GM12878 (cell line): ENCODE results near the gene SPINK8. TPM values are rescaled to one million over a fixed set of nuclear protein-coding genes. Genes with fewer than 3 reads are reported as not detected.

Experiments used
- EED ChIP-seq: sonication (generic); IDR thresholded peaks from 2 replicates; pipeline ENCODE4 v1.6.1; 2016; ENCODE audit warnings: antibody characterized with exemption, low read depth
- ETV6 ChIP-seq, 2 experiments: fragments of 450-650 bp in 1 of 2; IDR thresholded peaks in 1 of 2; conservative IDR thresholded peaks in 1 of 2; 2 replicates each; pipeline ENCODE4 v1.6.1; 2014; ENCODE audit warnings: antibody characterized with exemption in 1 of 2, borderline replicate concordance in 1 of 2, low read depth in 1 of 2, mild to moderate bottlenecking in 1 of 2, moderate library complexity in 1 of 2
- EZH2 ChIP-seq: IDR thresholded peaks from 2 replicates; pipeline ENCODE4 v1.6.1; 2012; ENCODE audit warnings: low read depth, mild to moderate bottlenecking, control low read depth, inconsistent platforms, low read length, borderline replicate concordance; ENCODE audit not compliant: control insufficient read depth
- FOXM1 ChIP-seq: IDR thresholded peaks from 2 replicates; pipeline ENCODE4 v1.6.1; 2012; ENCODE audit warnings: low read depth, mild to moderate bottlenecking, inconsistent platforms, low read length, moderate library complexity
- HDAC6 ChIP-seq: fragments of 200-600 bp; sonication (generic); IDR thresholded peaks from one replicate; pipeline ENCODE4 v1.8.0; 2017; ENCODE audit warnings: antibody characterized with exemption; ENCODE audit not compliant: unreplicated experiment
- HSF1 ChIP-seq: fragments of 150-350 bp; IDR thresholded peaks from 2 replicates; pipeline ENCODE4 v1.6.1; 2014; ENCODE audit warnings: mild to moderate bottlenecking, low read depth, low read length
- IKZF1 ChIP-seq: fragments of 450-650 bp; conservative IDR thresholded peaks from 2 replicates; pipeline ENCODE4 v1.6.1; 2017; ENCODE audit warnings: antibody characterized with exemption, mild to moderate bottlenecking
- KLF5 ChIP-seq: fragments of 450-650 bp; IDR thresholded peaks from 2 replicates; pipeline ENCODE4 v1.6.1; 2014; ENCODE audit warnings: mild to moderate bottlenecking; ENCODE audit not compliant: partially characterized antibody
- MTA2 ChIP-seq: fragments of 450-650 bp; IDR thresholded peaks from 2 replicates; pipeline ENCODE4 v1.6.1; 2016; ENCODE audit warnings: low read depth, mild to moderate bottlenecking, moderate library complexity
- MYB ChIP-seq: fragments of 150-350 bp; IDR thresholded peaks from 2 replicates; pipeline ENCODE4 v1.6.1; 2014; ENCODE audit warnings: mild to moderate bottlenecking, low read depth, low read length, borderline replicate concordance
- NR2C1 ChIP-seq: fragments of 450-650 bp; IDR thresholded peaks from 2 replicates; pipeline ENCODE4 v1.6.1; 2017; ENCODE audit warnings: antibody characterized with exemption, mild to moderate bottlenecking, moderate library complexity
- PAX8 ChIP-seq: fragments of 450-650 bp; IDR thresholded peaks from 2 replicates; pipeline ENCODE4 v1.6.1; 2017; ENCODE audit warnings: mild to moderate bottlenecking, moderate library complexity
- PML ChIP-seq: IDR thresholded peaks from 2 replicates; pipeline ENCODE4 v1.6.1; 2012; ENCODE audit warnings: low read length, inconsistent platforms
- RUNX3 ChIP-seq: IDR thresholded peaks from 2 replicates; pipeline ENCODE4 v1.6.1; 2012; ENCODE audit warnings: low read length, inconsistent platforms
- SRF ChIP-seq, 2 experiments: IDR thresholded peaks; 2 replicates each; pipeline ENCODE4 v1.6.1; 2011; ENCODE audit warnings: low read depth in 2 of 2, low read length in 2 of 2, mild to moderate bottlenecking in 1 of 2, moderate library complexity in 1 of 2
- TCF12 ChIP-seq: IDR thresholded peaks from 2 replicates; pipeline ENCODE4 v1.6.1; 2011; ENCODE audit warnings: low read depth, mild to moderate bottlenecking, low read length
- YY1 ChIP-seq: IDR thresholded peaks from 2 replicates; pipeline ENCODE4 v1.6.1; 2011; ENCODE audit warnings: low read depth, mild to moderate bottlenecking, low read length
- ZNF384 ChIP-seq: IDR thresholded peaks from 2 replicates; pipeline ENCODE4 v1.6.1; 2012; ENCODE audit warnings: low read depth, mild to moderate bottlenecking, low read length, improper control_type of control experiment, borderline replicate concordance
- ZNF592 ChIP-seq: fragments of 450-650 bp; IDR thresholded peaks from 2 replicates; pipeline ENCODE4 v1.6.1; 2017; ENCODE audit warnings: mild to moderate bottlenecking, moderate library complexity
- polyA plus RNA-seq, 11 experiments: library from polyadenylated mRNA; depleted of rRNA in 4 of 11; unstranded in 6 of 11; stranded (reverse) in 5 of 11; fragments of >200 nt; fragmentation: Nextera tagmentation in 4 of 11; fragmentation: Illumina TruSeq in 1 of 11; extraction: Ambion mirVana in 4 of 11; extraction: Trizol in 1 of 11; gene quantifications; 1 replicate in 1 of 11; 2 replicates in 10 of 11; pipeline versions ENCODE4 v1.2.1 to v1.2.3, GENCODE V29; 2011 to 2016; ENCODE audit warnings: inconsistent platforms in 2 of 11, missing spikeins in 2 of 11, low read depth in 1 of 11
- total RNA-seq, 4 experiments: library from RNA; depleted of rRNA in 3 of 4; stranded (reverse); fragments of >200 nt in 3 of 4; fragmentation: Illumina TruSeq in 1 of 4; extraction: Trizol in 1 of 4; gene quantifications; 2 replicates each; pipeline versions ENCODE4 v1.2.1 to v1.2.3, GENCODE V29; 2013 to 2021
- TF ChIP-seq, protein P1 (sequence below): IDR thresholded peaks from 2 replicates; pipeline ENCODE4 v1.6.1; 2011; ENCODE audit warnings: borderline replicate concordance, low read depth, mild to moderate bottlenecking, moderate library complexity, mixed read lengths, low read length; ENCODE audit not compliant: insufficient read depth; ENCODE audit errors: extremely low read length

The SPINK8 gene
- total and polyA plus RNA-seq, 10 of the 15 experiments (the other 5 are each of a cell fraction or from before 2014, with no cell fraction given) = not detected

DNA sequence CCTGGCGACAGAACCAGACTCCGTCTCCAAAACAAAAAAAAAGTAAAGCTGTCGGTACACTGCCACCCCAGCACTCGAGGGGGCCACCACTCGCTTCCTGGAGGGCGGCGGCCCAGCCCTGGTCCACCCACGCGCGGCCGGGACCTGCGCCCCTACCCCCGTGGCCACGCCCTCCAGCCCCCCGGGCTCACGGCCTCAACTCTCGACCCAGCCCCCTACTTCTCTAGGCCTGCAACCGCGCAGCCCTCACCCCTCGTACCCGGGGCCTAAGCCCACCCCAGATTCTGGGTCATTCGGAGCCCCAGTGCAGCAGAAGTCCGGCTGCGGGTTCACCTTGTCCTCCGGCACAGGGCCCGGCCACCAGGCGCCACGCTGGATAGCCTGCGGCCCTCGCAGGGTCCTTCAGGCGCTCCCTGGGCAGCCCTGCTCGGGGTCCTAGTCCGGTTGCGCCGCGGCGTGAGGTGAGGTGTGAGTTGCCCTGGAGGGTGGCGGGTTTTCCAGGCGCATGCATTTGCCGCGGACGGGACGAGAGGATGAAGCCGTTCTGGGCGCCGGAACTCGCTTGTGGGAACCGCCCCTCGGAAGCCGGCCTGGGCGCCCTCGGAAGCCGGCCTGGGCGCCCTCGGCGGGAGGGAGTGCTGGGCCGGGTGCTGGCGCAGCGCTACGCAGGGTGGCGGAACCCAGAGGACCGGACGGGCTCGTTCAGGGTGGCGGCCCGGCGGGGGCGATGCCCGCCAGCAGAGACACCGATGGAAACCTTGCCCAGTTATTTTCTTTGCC is 32.3 kb downstream of the SPINK8 start, which contains the start of gene NME6 (continued):
- TF ChIP-seq YY1 (peak; percentile 36; the same call in 1 of the 2 replicates), PAX8 (no peak), HDAC6 (peak; percentile 79), ZNF384 (0 out of 2 replicates have a peak, but pooled peaks have one; percentile 55), MYB (peak; percentile 97), EED (peak; percentile 63; the same call in 1 of the 2 replicates), EZH2 (no peak), NR2C1 (peak; percentile 58), SRF (IDR thresholded peaks at IDR 0.05; ENCODE audit: low read depth in 2 of 2, low read length in 2 of 2) (peak in 1 of 2 experiments; percentile 62; a peak in 1 of 4 replicates), PML (peak; percentile 75), ZNF592 (peak; percentile 55; the same call in 1 of the 2 replicates), TCF12 (no peak), IKZF1 (peak; percentile 94), MTA2 (no peak), ETV6 (conservative IDR thresholded peaks at IDR 0.05 in 1 of 2, IDR thresholded peaks at IDR 0.05 in 1 of 2; ENCODE audit: borderline replicate concordance in 1 of 2, low read depth in 1 of 2) (0 out of 4 replicates have a peak, but pooled peaks of 1 of the 2 experiments have one; percentile 8), FOXM1 (no peak), HSF1 (no peak), RUNX3 (peak; percentile 48), KLF5 (peak; percentile 39)
- TF ChIP-seq, protein P1, sequence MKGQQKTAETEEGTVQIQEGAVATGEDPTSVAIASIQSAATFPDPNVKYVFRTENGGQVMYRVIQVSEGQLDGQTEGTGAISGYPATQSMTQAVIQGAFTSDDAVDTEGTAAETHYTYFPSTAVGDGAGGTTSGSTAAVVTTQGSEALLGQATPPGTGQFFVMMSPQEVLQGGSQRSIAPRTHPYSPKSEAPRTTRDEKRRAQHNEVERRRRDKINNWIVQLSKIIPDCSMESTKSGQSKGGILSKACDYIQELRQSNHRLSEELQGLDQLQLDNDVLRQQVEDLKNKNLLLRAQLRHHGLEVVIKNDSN = no peak
